HepG2 (cell line): ENCODE results near the gene DNLZ. TPM values are rescaled to one million over a fixed set of nuclear protein-coding genes. Genes with fewer than 3 reads are reported as not detected.

Source experiments
- CHD2 ChIP-seq: IDR thresholded peaks from 2 replicates; pipeline ENCODE4 v1.6.1; 2011; ENCODE audit warnings: low read depth, low read length, improper control_type of control experiment
- FOXJ3 ChIP-seq: sonication (generic); formaldehyde crosslinking; IDR thresholded peaks from 2 replicates; pipeline ENCODE4 v1.4.0; 2020; ENCODE audit warnings: missing genetic modification reagents, mild to moderate bottlenecking, borderline replicate concordance
- GFI1 ChIP-seq: sonication (generic); formaldehyde crosslinking; IDR thresholded peaks from 2 replicates; pipeline ENCODE4 v1.5.0; 2020; ENCODE audit warnings: missing genetic modification reagents, mild to moderate bottlenecking, borderline replicate concordance
- GLI4 ChIP-seq: sonication (generic); formaldehyde crosslinking; IDR thresholded peaks from 2 replicates; pipeline ENCODE4 v1.5.1; 2020; ENCODE audit warnings: missing genetic modification reagents, mild to moderate bottlenecking, moderate library complexity, borderline replicate concordance
- HOXD1 ChIP-seq: sonication (generic); formaldehyde crosslinking; IDR thresholded peaks from 2 replicates; pipeline ENCODE4 v1.5.0; 2020; ENCODE audit warnings: missing genetic modification reagents
- KLF13 ChIP-seq: sonication (generic); formaldehyde crosslinking; IDR thresholded peaks from 2 replicates; pipeline ENCODE4 v1.4.0; 2020; ENCODE audit warnings: mild to moderate bottlenecking, missing genetic modification reagents
- KMT2A ChIP-seq: sonication (generic); formaldehyde crosslinking; IDR thresholded peaks from 2 replicates; pipeline ENCODE4 v1.4.0; 2020; ENCODE audit warnings: missing genetic modification reagents
- PRMT3 ChIP-seq: sonication (generic); formaldehyde crosslinking; IDR thresholded peaks from 2 replicates; pipeline ENCODE4 v1.8.1; 2022; ENCODE audit warnings: low read depth, mild to moderate bottlenecking, moderate library complexity, missing genetic modification reagents, borderline replicate concordance
- ZNF468 ChIP-seq: sonication (generic); formaldehyde crosslinking; IDR thresholded peaks from 2 replicates; pipeline ENCODE4 v1.8.0; 2022; ENCODE audit warnings: mild to moderate bottlenecking, moderate library complexity, missing genetic modification reagents
- ZNF564 ChIP-seq: sonication (generic); formaldehyde crosslinking; IDR thresholded peaks from 2 replicates; pipeline ENCODE4 v1.8.1; 2023; ENCODE audit warnings: mild to moderate bottlenecking, missing genetic modification reagents
- ZNF652 ChIP-seq: IDR thresholded peaks from 2 replicates; pipeline ENCODE4 v1.6.1; 2016; ENCODE audit warnings: low read depth, borderline replicate concordance
- ZNF784 ChIP-seq: sonication (generic); formaldehyde crosslinking; IDR thresholded peaks from 2 replicates; pipeline ENCODE4 v1.5.1; 2020; ENCODE audit warnings: missing genetic modification reagents, mild to moderate bottlenecking, borderline replicate concordance
- ZSCAN29 ChIP-seq: sonication (generic); formaldehyde crosslinking; conservative IDR thresholded peaks from 2 replicates; pipeline ENCODE4 v1.4.0; 2020; ENCODE audit warnings: mild to moderate bottlenecking, missing genetic modification reagents
- polyA plus RNA-seq, 8 experiments: library from polyadenylated mRNA; depleted of rRNA in 3 of 8; stranded (reverse) in 7 of 8; unstranded in 1 of 8; fragments of >200 nt; fragmentation: Illumina TruSeq in 4 of 8; extraction: Trizol in 4 of 8; gene quantifications; 2 replicates each; pipeline versions ENCODE4 v1.2.1 to v1.2.3, GENCODE V29; 2011 to 2016; ENCODE audit warnings: low read depth in 4 of 8, missing spikeins in 1 of 8, mixed read lengths in 1 of 8; ENCODE audit not compliant: insufficient read depth in 1 of 8
- total RNA-seq, 5 experiments: library from RNA; depleted of rRNA; stranded (reverse); fragments of >200 nt; fragmentation: Illumina TruSeq; extraction: Trizol; gene quantifications; 2 replicates each; pipeline ENCODE4 v1.2.3, GENCODE V29; 2016; ENCODE audit warnings: low read depth in 1 of 5
- TF ChIP-seq, protein P1 (sequence below), 2 experiments: sonication (generic) in 1 of 2; formaldehyde crosslinking in 1 of 2; IDR thresholded peaks; 2 replicates each; pipeline versions ENCODE4 v1.6.1 to v1.9.0; 2014 to 2022; ENCODE audit warnings: antibody characterized with exemption in 1 of 2, borderline replicate concordance in 1 of 2, inconsistent platforms in 1 of 2, low read depth in 1 of 2, missing genetic modification reagents in 1 of 2
- TF ChIP-seq, protein P2 (sequence below): sonication (generic); formaldehyde crosslinking; IDR thresholded peaks from 2 replicates; pipeline ENCODE4 v1.4.0; 2020; ENCODE audit warnings: mild to moderate bottlenecking, missing genetic modification reagents
- TF ChIP-seq, protein P3 (sequence below): sonication (generic); formaldehyde crosslinking; IDR thresholded peaks from 2 replicates; pipeline ENCODE4 v1.5.1; 2020; ENCODE audit warnings: missing genetic modification reagents, mild to moderate bottlenecking, borderline replicate concordance
- TF ChIP-seq, protein P4 (sequence below): sonication (generic); formaldehyde crosslinking; IDR thresholded peaks from 2 replicates; pipeline ENCODE4 v1.5.0; 2020; ENCODE audit warnings: mild to moderate bottlenecking, missing genetic modification reagents

DNLZ gene
- total and polyA plus RNA-seq, 2 of the 13 experiments (the other 11 are each of a cell fraction or from before 2014, with no cell fraction given) = 3.4 to 8.0 TPM

- TF ChIP-seq GFI1 (CRISPR knock-in tag) (no peak), PRMT3 (CRISPR knock-in tag) (no peak), ZNF468 (CRISPR knock-in tag) (no peak), KLF13 (CRISPR knock-in tag) (no peak), ZNF784 (CRISPR knock-in tag) (no peak), ZSCAN29 (no peak), ZNF564 (CRISPR knock-in tag) (no peak), ZNF652 (CRISPR knock-in tag) (no peak), HOXD1 (CRISPR knock-in tag) (peak; percentile 27; the same call in 1 of the 2 replicates), KMT2A (no peak), CHD2 (no peak), GLI4 (no peak), FOXJ3 (CRISPR knock-in tag) (no peak)
- TF ChIP-seq, protein P1, sequence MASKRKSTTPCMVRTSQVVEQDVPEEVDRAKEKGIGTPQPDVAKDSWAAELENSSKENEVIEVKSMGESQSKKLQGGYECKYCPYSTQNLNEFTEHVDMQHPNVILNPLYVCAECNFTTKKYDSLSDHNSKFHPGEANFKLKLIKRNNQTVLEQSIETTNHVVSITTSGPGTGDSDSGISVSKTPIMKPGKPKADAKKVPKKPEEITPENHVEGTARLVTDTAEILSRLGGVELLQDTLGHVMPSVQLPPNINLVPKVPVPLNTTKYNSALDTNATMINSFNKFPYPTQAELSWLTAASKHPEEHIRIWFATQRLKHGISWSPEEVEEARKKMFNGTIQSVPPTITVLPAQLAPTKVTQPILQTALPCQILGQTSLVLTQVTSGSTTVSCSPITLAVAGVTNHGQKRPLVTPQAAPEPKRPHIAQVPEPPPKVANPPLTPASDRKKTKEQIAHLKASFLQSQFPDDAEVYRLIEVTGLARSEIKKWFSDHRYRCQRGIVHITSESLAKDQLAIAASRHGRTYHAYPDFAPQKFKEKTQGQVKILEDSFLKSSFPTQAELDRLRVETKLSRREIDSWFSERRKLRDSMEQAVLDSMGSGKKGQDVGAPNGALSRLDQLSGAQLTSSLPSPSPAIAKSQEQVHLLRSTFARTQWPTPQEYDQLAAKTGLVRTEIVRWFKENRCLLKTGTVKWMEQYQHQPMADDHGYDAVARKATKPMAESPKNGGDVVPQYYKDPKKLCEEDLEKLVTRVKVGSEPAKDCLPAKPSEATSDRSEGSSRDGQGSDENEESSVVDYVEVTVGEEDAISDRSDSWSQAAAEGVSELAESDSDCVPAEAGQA (IDR thresholded peaks at IDR 0.05; ENCODE audit: low read depth) = no peak
- TF ChIP-seq, protein P1 (CRISPR knock-in tag; IDR thresholded peaks at IDR 0.05; ENCODE audit: borderline replicate concordance) = no peak
- TF ChIP-seq, protein P2, sequence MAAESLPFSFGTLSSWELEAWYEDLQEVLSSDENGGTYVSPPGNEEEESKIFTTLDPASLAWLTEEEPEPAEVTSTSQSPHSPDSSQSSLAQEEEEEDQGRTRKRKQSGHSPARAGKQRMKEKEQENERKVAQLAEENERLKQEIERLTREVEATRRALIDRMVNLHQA (CRISPR knock-in tag) = no peak
- TF ChIP-seq, protein P3, sequence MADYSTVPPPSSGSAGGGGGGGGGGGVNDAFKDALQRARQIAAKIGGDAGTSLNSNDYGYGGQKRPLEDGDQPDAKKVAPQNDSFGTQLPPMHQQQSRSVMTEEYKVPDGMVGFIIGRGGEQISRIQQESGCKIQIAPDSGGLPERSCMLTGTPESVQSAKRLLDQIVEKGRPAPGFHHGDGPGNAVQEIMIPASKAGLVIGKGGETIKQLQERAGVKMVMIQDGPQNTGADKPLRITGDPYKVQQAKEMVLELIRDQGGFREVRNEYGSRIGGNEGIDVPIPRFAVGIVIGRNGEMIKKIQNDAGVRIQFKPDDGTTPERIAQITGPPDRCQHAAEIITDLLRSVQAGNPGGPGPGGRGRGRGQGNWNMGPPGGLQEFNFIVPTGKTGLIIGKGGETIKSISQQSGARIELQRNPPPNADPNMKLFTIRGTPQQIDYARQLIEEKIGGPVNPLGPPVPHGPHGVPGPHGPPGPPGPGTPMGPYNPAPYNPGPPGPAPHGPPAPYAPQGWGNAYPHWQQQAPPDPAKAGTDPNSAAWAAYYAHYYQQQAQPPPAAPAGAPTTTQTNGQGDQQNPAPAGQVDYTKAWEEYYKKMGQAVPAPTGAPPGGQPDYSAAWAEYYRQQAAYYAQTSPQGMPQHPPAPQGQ (CRISPR knock-in tag) = no peak
- TF ChIP-seq, protein P4, sequence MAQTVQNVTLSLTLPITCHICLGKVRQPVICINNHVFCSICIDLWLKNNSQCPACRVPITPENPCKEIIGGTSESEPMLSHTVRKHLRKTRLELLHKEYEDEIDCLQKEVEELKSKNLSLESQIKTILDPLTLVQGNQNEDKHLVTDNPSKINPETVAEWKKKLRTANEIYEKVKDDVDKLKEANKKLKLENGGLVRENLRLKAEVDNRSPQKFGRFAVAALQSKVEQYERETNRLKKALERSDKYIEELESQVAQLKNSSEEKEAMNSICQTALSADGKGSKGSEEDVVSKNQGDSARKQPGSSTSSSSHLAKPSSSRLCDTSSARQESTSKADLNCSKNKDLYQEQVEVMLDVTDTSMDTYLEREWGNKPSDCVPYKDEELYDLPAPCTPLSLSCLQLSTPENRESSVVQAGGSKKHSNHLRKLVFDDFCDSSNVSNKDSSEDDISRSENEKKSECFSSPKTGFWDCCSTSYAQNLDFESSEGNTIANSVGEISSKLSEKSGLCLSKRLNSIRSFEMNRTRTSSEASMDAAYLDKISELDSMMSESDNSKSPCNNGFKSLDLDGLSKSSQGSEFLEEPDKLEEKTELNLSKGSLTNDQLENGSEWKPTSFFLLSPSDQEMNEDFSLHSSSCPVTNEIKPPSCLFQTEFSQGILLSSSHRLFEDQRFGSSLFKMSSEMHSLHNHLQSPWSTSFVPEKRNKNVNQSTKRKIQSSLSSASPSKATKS (CRISPR knock-in tag) = no peak
Measured at GRCh38 chr9:136345281-136346156, 18.0 kb downstream of the DNLZ start (continued).
